H1 (cell line): Measurements from ENCODE around the gene CEMIP2. TPM values are rescaled to one million over a fixed set of nuclear protein-coding genes. Genes with fewer than 3 reads are reported as not detected.

ENCODE experiments used
- CTCF ChIA-PET: fragments of 300-600 bp; sonication (Branson Sonifier 250); formaldehyde crosslinking; loops from one replicate; lab custom pipeline; 2021; ENCODE audit not compliant: partially characterized antibody; lab: Charles Lee
- POLR2A ChIA-PET: fragments of 300-600 bp; sonication (Branson Sonifier 250); formaldehyde crosslinking; loops from one replicate; lab custom pipeline; 2021; ENCODE audit warnings: inconsistent platforms; ENCODE audit not compliant: partially characterized antibody; lab: Charles Lee
- DNase-seq, 2 experiments: peaks; one replicate each; pipeline versions ENCODE4 v3.0.0 to v3.0.0-alpha.2; 2010 to 2022; ENCODE audit warnings: low spot score in 2 of 2, low read depth in 1 of 2, mixed read lengths in 1 of 2
- FAIRE-seq: peaks from 2 replicates; lab custom pipeline; 2011; peaks lifted over from hg19 to GRCh38; lab: Jason Lieb, UNC
- H2AFZ ChIP-seq: 2 replicates; pipeline ENCODE4 v1.8.1; 2012; ENCODE audit warnings: low read length, inconsistent platforms
- H2AK5ac ChIP-seq: 2 replicates; pipeline ENCODE4 v1.6.1; 2013; ENCODE audit warnings: low read depth, low read length
- H2BK120ac ChIP-seq: replicated peaks from 2 replicates; pipeline ENCODE3; 2013; ENCODE audit warnings: low read depth, low read length, inconsistent platforms
- H2BK12ac ChIP-seq: 2 replicates; pipeline ENCODE4 v1.6.1; 2013; ENCODE audit warnings: low read depth, low read length
- H2BK15ac ChIP-seq: 2 replicates; pipeline ENCODE4 v1.6.1; 2013; ENCODE audit warnings: low read length
- H2BK20ac ChIP-seq: 2 replicates; pipeline ENCODE4 v1.6.1; 2013; ENCODE audit warnings: low read length
- H2BK5ac ChIP-seq: 2 replicates; pipeline ENCODE4 v1.6.1; 2013; ENCODE audit warnings: low read depth, low read length
- H3K14ac ChIP-seq: 2 replicates; pipeline ENCODE4 v1.6.1; 2013; ENCODE audit warnings: inconsistent platforms; ENCODE audit not compliant: insufficient read length
- H3K18ac ChIP-seq: 2 replicates; pipeline ENCODE4 v1.6.1; 2013; ENCODE audit warnings: low read length; ENCODE audit errors: extremely low read depth
- H3K23ac ChIP-seq: 2 replicates; pipeline ENCODE4 v1.6.1; 2013; ENCODE audit warnings: inconsistent platforms; ENCODE audit not compliant: insufficient read length
- H3K23me2 ChIP-seq: 2 replicates; pipeline ENCODE4 v1.6.1; 2013; ENCODE audit warnings: low read depth, low read length
- H3K27ac ChIP-seq: 2 replicates; pipeline ENCODE4 v1.6.1; 2011; ENCODE audit warnings: low read depth, low read length, inconsistent platforms
- H3K27me3 ChIP-seq, 4 experiments: replicated peaks in 1 of 4; 1 replicate in 1 of 4; 2 replicates in 3 of 4; pipeline versions ENCODE4 v1.6.1 to v1.8.1; 2011 to 2013; ENCODE audit warnings: low read length in 3 of 4, mild to moderate bottlenecking in 3 of 4, inconsistent platforms in 2 of 4, mixed read lengths in 2 of 4, moderate library complexity in 1 of 4; ENCODE audit not compliant: control insufficient read depth in 3 of 4, insufficient read depth in 3 of 4; ENCODE audit errors: extremely low read depth in 1 of 4
- H3K36me3 ChIP-seq, 4 experiments: 2 replicates each; pipeline versions ENCODE4 v1.6.1 to v1.8.1; 2011 to 2013; ENCODE audit warnings: mild to moderate bottlenecking in 4 of 4, low read length in 3 of 4, moderate library complexity in 2 of 4, control low read depth in 1 of 4, inconsistent platforms in 1 of 4; ENCODE audit not compliant: insufficient read depth in 4 of 4, control insufficient read depth in 2 of 4
- H3K4ac ChIP-seq: replicated peaks from 2 replicates; pipeline ENCODE3; 2013; ENCODE audit warnings: low read length, low read depth, mixed read lengths, inconsistent platforms; ENCODE audit not compliant: insufficient read length
- H3K4me1 ChIP-seq, 4 experiments: replicated peaks in 1 of 4; 1 replicate in 1 of 4; 2 replicates in 3 of 4; pipeline versions ENCODE4 v1.6.1 to v1.8.1; 2011 to 2013; ENCODE audit warnings: low read length in 3 of 4, inconsistent platforms in 2 of 4, mixed read lengths in 1 of 4; ENCODE audit not compliant: insufficient read depth in 4 of 4, control insufficient read depth in 3 of 4
- H3K4me2 ChIP-seq, 2 experiments: 2 replicates each; pipeline versions ENCODE4 v1.6.1 to v1.8.1; 2011 to 2013; ENCODE audit warnings: low read depth in 2 of 2, low read length in 2 of 2, control low read depth in 1 of 2, inconsistent platforms in 1 of 2, mild to moderate bottlenecking in 1 of 2; ENCODE audit not compliant: insufficient read depth in 1 of 2
- H3K4me3 ChIP-seq, 4 experiments: fragments of 200-600, 300-600 bp in 1 of 4; sonication (generic), shearing (Covaris generic), sonication (Bioruptor Twin) in 1 of 4; 2 replicates each; pipeline versions ENCODE4 v1.5.1 to v1.8.1; 2011 to 2016; ENCODE audit warnings: low read length in 4 of 4, low read depth in 3 of 4, control low read depth in 2 of 4, inconsistent platforms in 2 of 4, mild to moderate bottlenecking in 2 of 4, mixed read lengths in 1 of 4, moderate library complexity in 1 of 4; ENCODE audit not compliant: insufficient read depth in 2 of 4; ENCODE audit errors: extremely low read depth in 1 of 4
- H3K56ac ChIP-seq: replicated peaks from 2 replicates; pipeline ENCODE3; 2013; ENCODE audit warnings: low read depth, mild to moderate bottlenecking, mixed read lengths, low read length, inconsistent platforms; ENCODE audit not compliant: insufficient read length
- H3K79me1 ChIP-seq: 2 replicates; pipeline ENCODE4 v1.6.1; 2013; ENCODE audit warnings: low read depth, low read length, control low read depth
- H3K79me2 ChIP-seq, 2 experiments: 2 replicates each; pipeline versions ENCODE4 v1.6.1 to v1.8.1; 2012 to 2013; ENCODE audit warnings: low read length in 2 of 2, mild to moderate bottlenecking in 2 of 2, inconsistent platforms in 1 of 2; ENCODE audit not compliant: insufficient read depth in 2 of 2, control insufficient read depth in 1 of 2
- H3K9ac ChIP-seq, 4 experiments: replicated peaks in 1 of 4; 1 replicate in 1 of 4; 2 replicates in 3 of 4; pipeline versions ENCODE4 v1.6.1 to v1.8.1; 2011 to 2013; ENCODE audit warnings: low read depth in 3 of 4, low read length in 3 of 4, control low read depth in 2 of 4, mild to moderate bottlenecking in 2 of 4, moderate library complexity in 2 of 4, inconsistent platforms in 1 of 4; ENCODE audit errors: extremely low read depth in 1 of 4
- H3K9me3 ChIP-seq, 2 experiments: 2 replicates each; pipeline versions ENCODE4 v1.6.1 to v1.8.1; 2012 to 2013; ENCODE audit warnings: mild to moderate bottlenecking in 2 of 2, moderate library complexity in 2 of 2, control low read depth in 1 of 2, inconsistent platforms in 1 of 2, low read depth in 1 of 2, low read length in 1 of 2, mixed read lengths in 1 of 2; ENCODE audit not compliant: insufficient read depth in 2 of 2
- H4K20me1 ChIP-seq, 2 experiments: replicated peaks in 1 of 2; 2 replicates each; pipeline versions ENCODE3 to v1.8.1; 2011 to 2013; ENCODE audit warnings: inconsistent platforms in 2 of 2, low read length in 2 of 2, mild to moderate bottlenecking in 1 of 2; ENCODE audit not compliant: insufficient read depth in 2 of 2, control insufficient read depth in 1 of 2
- H4K5ac ChIP-seq: 2 replicates; pipeline ENCODE4 v1.6.1; 2013; ENCODE audit warnings: low read length, low read depth, mixed read lengths, inconsistent platforms; ENCODE audit not compliant: insufficient read length
- H4K8ac ChIP-seq: 2 replicates; pipeline ENCODE4 v1.8.0; 2013; ENCODE audit warnings: mild to moderate bottlenecking, moderate library complexity, low read length, inconsistent platforms; ENCODE audit not compliant: insufficient read depth; ENCODE audit errors: extremely low read depth
- H4K91ac ChIP-seq: replicated peaks from 2 replicates; pipeline ENCODE3; 2013; ENCODE audit warnings: low read length, mixed read lengths, inconsistent platforms; ENCODE audit not compliant: insufficient read length
- BCL11A ChIP-seq, 2 experiments: IDR thresholded peaks; one replicate each; pipeline ENCODE4 v1.6.1; 2011; ENCODE audit warnings: low read depth in 2 of 2, low read length in 2 of 2, mild to moderate bottlenecking in 2 of 2
- BRCA1 ChIP-seq: IDR thresholded peaks from 2 replicates; pipeline ENCODE4 v1.6.1; 2012; ENCODE audit warnings: low read depth, low read length, improper control_type of control experiment
- CREB1 ChIP-seq: IDR thresholded peaks from 2 replicates; pipeline ENCODE4 v1.6.1; 2012; ENCODE audit warnings: inconsistent platforms
- E2F6 ChIP-seq: IDR thresholded peaks from 2 replicates; pipeline ENCODE4 v1.6.1; 2012; ENCODE audit warnings: inconsistent platforms
- HDAC2 ChIP-seq, 2 experiments: fragments of 300-600 bp in 1 of 2; sonication (generic) in 1 of 2; IDR thresholded peaks; 2 replicates each; pipeline ENCODE4 v1.6.1; 2011 to 2012; ENCODE audit warnings: low read depth in 2 of 2, low read length in 2 of 2, mild to moderate bottlenecking in 2 of 2, moderate library complexity in 2 of 2, borderline replicate concordance in 1 of 2, inconsistent platforms in 1 of 2
- KDM1A ChIP-seq: fragments of 200-600, 300-600 bp; sonication (generic); IDR thresholded peaks from 2 replicates; pipeline ENCODE4 v1.7.1; 2016; ENCODE audit warnings: mild to moderate bottlenecking, low read length, borderline replicate concordance
- MAX ChIP-seq: IDR thresholded peaks from 2 replicates; pipeline ENCODE4 v1.6.1; 2012; ENCODE audit warnings: inconsistent platforms
- NRF1 ChIP-seq: IDR thresholded peaks from 2 replicates; pipeline ENCODE4 v1.6.1; 2011; ENCODE audit warnings: mild to moderate bottlenecking, low read depth, low read length, improper control_type of control experiment
- SP1 ChIP-seq: IDR thresholded peaks from 2 replicates; pipeline ENCODE4 v1.6.1; 2011; ENCODE audit warnings: low read depth, low read length
- SP2 ChIP-seq: IDR thresholded peaks from 2 replicates; pipeline ENCODE4 v1.6.1; 2012; ENCODE audit warnings: mild to moderate bottlenecking, low read length, inconsistent platforms
- SUZ12 ChIP-seq: fragments of 200-600 bp; sonication (generic); IDR thresholded peaks from 2 replicates; pipeline ENCODE4 v1.6.1; 2012; ENCODE audit warnings: mild to moderate bottlenecking, inconsistent platforms, low read length, moderate library complexity, mixed read lengths
- TBP ChIP-seq: IDR thresholded peaks from 2 replicates; pipeline ENCODE4 v1.6.1; 2011; ENCODE audit warnings: low read depth, low read length, improper control_type of control experiment
- WGBS, 2 experiments: shearing (Covaris generic) in 1 of 2; methylation state at CpG; one replicate each; pipeline versions ENCODE4 v1.1.6 to v1.1.7; 2013 to 2015; ENCODE audit warnings: low lambda C conversion rate in 2 of 2, mixed read lengths in 2 of 2, inconsistent platforms in 1 of 2, low coverage in 1 of 2, missing lambda C conversion rate in 1 of 2; ENCODE audit not compliant: insufficient replicate concordance in 2 of 2, insufficient coverage in 1 of 2, insufficient read length in 1 of 2; ENCODE audit errors: extremely low coverage in 1 of 2, missing lambda C conversion rate in 1 of 2; 5-methylcytosine and 5-hydroxymethylcytosine counted together
- polyA plus RNA-seq, 7 experiments: library from polyadenylated mRNA; depleted of rRNA in 3 of 7; stranded (reverse) in 5 of 7; unstranded in 2 of 7; fragments of >200 nt in 5 of 7; fragments of 200-250 nt in 2 of 7; gene quantifications; 1 replicate in 5 of 7; 2 replicates in 1 of 7; 4 replicates in 1 of 7; pipeline versions ENCODE4 v1.2.1 to v1.2.3, GENCODE V29; 2011 to 2013; ENCODE audit warnings: missing spikeins in 2 of 7, mixed read lengths in 2 of 7
- total RNA-seq: library from RNA; stranded (reverse); fragmentation: NEBNext Ultra II Directional; extraction: Animal tissue kit (Norgen Biotek cat#: 25700); gene quantifications from 2 replicates; pipeline ENCODE4 v1.2.1, GENCODE V29; 2021

CEMIP2 gene
- total and polyA plus RNA-seq, 2 of the 8 experiments (the other 6 are each of a cell fraction or from before 2014, with no cell fraction given), result 25.2 to 52.1 TPM

- Histone ChIP-seq H3K23me2 (peaks cover 9% of the 10 kb centered on the region; the same call in 1 of the 2 replicates), H3K4me3 (no peak overlapping the region; a peak in 1 of 8 replicates), H2AFZ (no peak overlapping the region), H2AK5ac (no peak overlapping the region), H3K27me3 (no peaks in the 10 kb centered on the region; a peak in 1 of 7 replicates), H2BK12ac (no peak overlapping the region), H3K18ac (no peak overlapping the region), H3K4me1 (peaks cover 5 to 35% (median 26%) of the 10 kb centered on the region in 4 experiments; a peak in 6 of 7 replicates), H3K23ac (no peak overlapping the region), H3K9ac (no peak overlapping the region), H3K79me2 (peaks cover 23 to 80% of the 10 kb centered on the region in 2 experiments), H2BK120ac (no peak overlapping the region), H4K91ac (no peak overlapping the region), H4K20me1 (peaks cover 4 to 13% of the 10 kb centered on the region in 2 experiments), H3K14ac (no peak overlapping the region), H2BK15ac (no peak overlapping the region), H3K27ac (no peak overlapping the region), H2BK5ac (no peak overlapping the region), H3K9me3 (no peaks in the 10 kb centered on the region), H4K5ac (no peak overlapping the region), H3K4ac (no peak overlapping the region), H2BK20ac (no peak overlapping the region), H3K56ac (no peak overlapping the region), H3K36me3 (no peaks in the 10 kb centered on the region), H4K8ac (no peak overlapping the region), H3K4me2 (peak overlapping the region in 1 of 2 experiments; percentile 82; a peak in 1 of 4 replicates), H3K79me1 (peaks cover 3% of the 10 kb centered on the region; the same call in 1 of the 2 replicates)
- CTCF ChIA-PET, result interaction anchor here (0.6 to 1.2 kb wide), 4 partner anchors 10 to 81 kb away, joined by 3 read pairs; no protein-coding TSS in a partner anchor
- FAIRE-seq (no peak), DNase-seq (no peak)
- 75% methylated on average over 1 of the region's 1 CpG; no CpG with 5 or more reads in 1 of the 2 experiments for WGBS, 2 experiments
- TF ChIP-seq TBP, result no peak
- TF ChIP-seq NRF1, result no peak
- no peak for TF ChIP-seq SUZ12
- no peak for TF ChIP-seq BRCA1
- no peak for TF ChIP-seq MAX
- no peak for TF ChIP-seq KDM1A
- TF ChIP-seq HDAC2 (IDR thresholded peaks at IDR 0.05; ENCODE audit: borderline replicate concordance in 1 of 2, low read depth in 2 of 2, low read length in 2 of 2), result no peak
- no peak for TF ChIP-seq SP1
- TF ChIP-seq BCL11A (IDR thresholded peaks at IDR 0.05; ENCODE audit: low read depth in 2 of 2, low read length in 2 of 2), result no peak
- TF ChIP-seq CREB1, result no peak
- no peak for TF ChIP-seq SP2
- no peak for TF ChIP-seq E2F6
- POLR2A ChIA-PET, result interaction anchor here (0.7 to 2.4 kb wide), 2 partner anchors 10 to 17 kb away, joined by 4 to 8 read pairs; no protein-coding TSS in a partner anchor
Observed at GRCh38 chr9:71764891-71765290, 3.4 kb downstream of the CEMIP2 start.
